ENCODE measurements around the gene SIDT2. TPM values are rescaled to one million over a fixed set of nuclear protein-coding genes. Genes with fewer than 3 reads are reported as not detected.

SIDT2 gene
- total and polyA plus RNA-seq, 2 of the 8 experiments (the other 6 are each of a cell fraction or from before 2014, with no cell fraction given) = 18.5 to 21.1 TPM

GRCh38 chr11:117187799-117188481, 9.4 kb downstream of the SIDT2 start:
- no peak overlapping the region for H3K14ac ChIP-seq (ENCODE audit: insufficient read length)
- peak overlapping the region; percentile 51; the same call in 1 of the 2 replicates for H4K8ac ChIP-seq (ENCODE audit: extremely low read depth, insufficient read depth, low read length)
- H3K23ac ChIP-seq (ENCODE audit: insufficient read length) = no peak overlapping the region
- H3K4me3 ChIP-seq (ENCODE audit: extremely low read depth in 1 of 4, insufficient read depth in 2 of 4, low read depth in 3 of 4, low read length in 4 of 4) = no peak overlapping the region
- H4K5ac ChIP-seq (ENCODE audit: insufficient read length, low read depth, low read length) = no peak overlapping the region
- no peak overlapping the region for H3K56ac ChIP-seq (replicated peaks; ENCODE audit: insufficient read length, low read depth, low read length)
- no peaks in the 10 kb centered on the region for H3K27me3 ChIP-seq (replicated peaks in 1 of 4; ENCODE audit: control insufficient read depth in 3 of 4, extremely low read depth in 1 of 4, insufficient read depth in 3 of 4, low read length in 3 of 4)
- H4K91ac ChIP-seq (replicated peaks; ENCODE audit: insufficient read length, low read length) = no peak overlapping the region
- H4K20me1 ChIP-seq (replicated peaks in 1 of 2; ENCODE audit: control insufficient read depth in 1 of 2, insufficient read depth in 2 of 2, low read length in 2 of 2) = peaks cover 0 to 2% of the 10 kb centered on the region in 2 experiments
- H3K4me1 ChIP-seq (replicated peaks in 1 of 4; ENCODE audit: control insufficient read depth in 3 of 4, insufficient read depth in 4 of 4, low read length in 3 of 4) = no peaks in the 10 kb centered on the region
- H2BK12ac ChIP-seq (ENCODE audit: low read depth, low read length) = no peak overlapping the region
- CTCF ChIA-PET (ENCODE audit: partially characterized antibody) = interaction anchor here (13.4 to 18.7 kb wide), 3 partner anchors 11 to 36 kb away, joined by 249 to 449 read pairs (median 359); partner anchors contain the start of genes PCSK7, RNF214 and TAGLN
- no peak overlapping the region for H3K9ac ChIP-seq (replicated peaks in 1 of 4; ENCODE audit: extremely low read depth in 1 of 4, low read depth in 3 of 4, low read length in 3 of 4)
- 95% methylated on average over 16 of the region's 16 CpGs; no CpG with 5 or more reads in 1 of the 2 experiments for WGBS, 2 experiments (ENCODE audit: extremely low coverage in 1 of 2, insufficient coverage in 1 of 2, insufficient read length in 1 of 2, insufficient replicate concordance in 2 of 2, low coverage in 1 of 2, low lambda C conversion rate in 2 of 2, missing lambda C conversion rate in 1 of 2)
- peaks cover 0 to 11% (median 3%) of the 10 kb centered on the region in 4 experiments; a peak in 3 of 8 replicates for H3K36me3 ChIP-seq (ENCODE audit: control insufficient read depth in 2 of 4, insufficient read depth in 4 of 4, low read length in 3 of 4)
- TF ChIP-seq ATF3 (IDR thresholded peaks at IDR 0.05; ENCODE audit: insufficient read depth, low read depth, low read length) (no peak), CTBP2 (IDR thresholded peaks at IDR 0.05; ENCODE audit: borderline replicate concordance, insufficient read depth, insufficient read length, low read length) (no peak), GTF2F1 (IDR thresholded peaks at IDR 0.05; ENCODE audit: borderline replicate concordance, low read depth, low read length) (no peak), TAF7 (optimal IDR thresholded peaks at IDR 0.05; ENCODE audit: borderline replicate concordance, low read depth, low read length) (no peak), ATF2 (IDR thresholded peaks at IDR 0.05; ENCODE audit: low read length) (no peak), HDAC2 (IDR thresholded peaks at IDR 0.05; ENCODE audit: borderline replicate concordance in 1 of 2, low read depth in 2 of 2, low read length in 2 of 2) (no peak)
- no peaks in the 10 kb centered on the region for H3K79me2 ChIP-seq (ENCODE audit: control insufficient read depth in 1 of 2, insufficient read depth in 2 of 2, low read length in 2 of 2)
- H2BK5ac ChIP-seq (ENCODE audit: low read depth, low read length) = no peak overlapping the region
- no peak overlapping the region for H3K4me2 ChIP-seq (ENCODE audit: insufficient read depth in 1 of 2, low read depth in 2 of 2, low read length in 2 of 2)
- H3K79me1 ChIP-seq (ENCODE audit: low read depth, low read length) = no peaks in the 10 kb centered on the region
- FAIRE-seq = no peak
- no peak overlapping the region for H2BK20ac ChIP-seq (ENCODE audit: low read length)
- H2AK5ac ChIP-seq (ENCODE audit: low read depth, low read length) = no peak overlapping the region
- POLR2A ChIA-PET (ENCODE audit: partially characterized antibody) = interaction anchor here (1.5 to 12.6 kb wide), 2 partner anchors 14 to 35 kb away, joined by 4 to 153 read pairs; partner anchors contain the start of gene TAGLN
- H3K18ac ChIP-seq (ENCODE audit: extremely low read depth, low read length) = no peak overlapping the region
- no peak for DNase-seq (ENCODE audit: low read depth in 1 of 2, low spot score in 2 of 2)
- H3K27ac ChIP-seq (ENCODE audit: low read depth, low read length) = no peak overlapping the region
- H3K9me3 ChIP-seq (ENCODE audit: insufficient read depth in 2 of 2, low read depth in 1 of 2, low read length in 1 of 2) = no peaks in the 10 kb centered on the region
- no peak overlapping the region for H2BK15ac ChIP-seq (ENCODE audit: low read length)
- H3K23me2 ChIP-seq (ENCODE audit: low read depth, low read length) = no peaks in the 10 kb centered on the region
- no peak overlapping the region for H2AFZ ChIP-seq (ENCODE audit: low read length)
- no peak overlapping the region for H3K4ac ChIP-seq (replicated peaks; ENCODE audit: insufficient read length, low read depth, low read length)
- no peak overlapping the region for H2BK120ac ChIP-seq (replicated peaks; ENCODE audit: low read depth, low read length)

Measured in H1 (cell line).